Globus pallidus (tissue), 1 donor: ENCODE measurements around the gene RBM19.

Experiments
- DNase-seq: peaks from one replicate; pipeline ENCODE4 v3.0.0-alpha.2; 2015; ENCODE audit warnings: low spot score

The RBM19 gene

GRCh38 chr12:113778432-113779132 is 187.5 kb downstream of the RBM19 start:
- DNase-seq: no peak

GRCh38 chr12:113777751-113778150 is 188.4 kb downstream of the RBM19 start:
- DNase-seq: no peak

GRCh38 chr12:113776536-113776935 is 189.6 kb downstream of the RBM19 start:
- DNase-seq: no peak

GRCh38 chr12:113774526-113774925 is 191.6 kb downstream of the RBM19 start:
- DNase-seq: no peak

GRCh38 chr12:113772505-113773030 is 193.6 kb downstream of the RBM19 start:
- DNase-seq: no peak

- no peak for DNase-seq
These were observed 195.7 kb downstream of the RBM19 start for GRCh38 chr12:113770389-113770865.

- DNase-seq: no peak
These were observed 196.8 kb downstream of the RBM19 start for GRCh38 chr12:113769305-113769704.

- no peak for DNase-seq
These were observed 197.3 kb downstream of the RBM19 start for GRCh38 chr12:113768850-113769249.

GRCh38 chr12:113766879-113767878 is 198.9 kb downstream of the RBM19 start:
- DNase-seq: no peak
